ENCODE measurements around the gene PECR.

PECR gene

GRCh38 chr2:216081487-216082116, at the start of gene PECR, which contains the start of gene TMEM169:
TSS of gene PECR (minus strand) at chr2:216081809. CDS start at chr2:216081741, 68 bp downstream.
TSS of gene TMEM169 (plus strand) at chr2:216081919. CDS start at chr2:216095964, 14,045 bp downstream.
- Mint-ChIP-seq H3K27ac (peak within 1 kb of the TSS; percentile 85), H3K27me3 (no peaks in the 10 kb centered on the region), H3K4me3 (peak within 1 kb of the TSS; percentile 93), H3K4me1 (peaks cover 40% of the 10 kb centered on the region), H3K9me3 (no peaks in the 10 kb centered on the region), H3K36me3 (no peaks in the 10 kb centered on the region)
- peak; percentile 96 for ATAC-seq

GRCh38 chr2:216130346-216130971, 48.9 kb upstream of the PECR start:
- Mint-ChIP-seq H3K36me3 (peaks cover 72% of the 10 kb centered on the region), H3K27ac (no peak overlapping the region), H3K9me3 (no peaks in the 10 kb centered on the region), H3K27me3 (no peaks in the 10 kb centered on the region), H3K4me1 (peaks cover 14% of the 10 kb centered on the region), H3K4me3 (no peak overlapping the region)
- no peak for ATAC-seq

GRCh38 chr2:216126943-216127342, 45.3 kb upstream of the PECR start:
- Mint-ChIP-seq H3K9me3 (no peaks in the 10 kb centered on the region), H3K4me1 (peaks cover 9% of the 10 kb centered on the region), H3K27ac (no peak overlapping the region), H3K27me3 (no peaks in the 10 kb centered on the region), H3K4me3 (no peak overlapping the region), H3K36me3 (peaks cover 62% of the 10 kb centered on the region)
- ATAC-seq, result no peak

- Mint-ChIP-seq H3K27me3 (no peaks in the 10 kb centered on the region), H3K4me3 (no peak overlapping the region), H3K9me3 (no peaks in the 10 kb centered on the region), H3K27ac (no peak overlapping the region), H3K4me1 (peaks cover 19% of the 10 kb centered on the region), H3K36me3 (peaks cover 66% of the 10 kb centered on the region)
- ATAC-seq, result no peak
Measured at GRCh38 chr2:216121255-216121654, 39.6 kb upstream of the PECR start.

- Mint-ChIP-seq H3K36me3 (peaks cover 70% of the 10 kb centered on the region), H3K9me3 (no peaks in the 10 kb centered on the region), H3K27me3 (no peaks in the 10 kb centered on the region), H3K4me3 (no peak overlapping the region), H3K27ac (no peak overlapping the region), H3K4me1 (peaks cover 28% of the 10 kb centered on the region)
- no peak for ATAC-seq
Measured at GRCh38 chr2:216119986-216120385, 38.4 kb upstream of the PECR start.

GRCh38 chr2:216119146-216119545, 37.5 kb upstream of the PECR start:
- Mint-ChIP-seq H3K27me3 (no peaks in the 10 kb centered on the region), H3K36me3 (peaks cover 69% of the 10 kb centered on the region), H3K4me3 (no peak overlapping the region), H3K27ac (no peak overlapping the region), H3K9me3 (no peaks in the 10 kb centered on the region), H3K4me1 (peaks cover 36% of the 10 kb centered on the region)
- ATAC-seq, result no peak

GRCh38 chr2:216118474-216118873, 36.9 kb upstream of the PECR start:
- H3K9me3 Mint-ChIP-seq, result no peaks in the 10 kb centered on the region
- peaks cover 43% of the 10 kb centered on the region for H3K4me1 Mint-ChIP-seq
- ATAC-seq, result no peak
- H3K27ac Mint-ChIP-seq, result no peak overlapping the region
- H3K27me3 Mint-ChIP-seq, result no peaks in the 10 kb centered on the region
- peaks cover 75% of the 10 kb centered on the region for H3K36me3 Mint-ChIP-seq
- no peak overlapping the region for H3K4me3 Mint-ChIP-seq

- H3K27ac Mint-ChIP-seq, result no peak overlapping the region
- H3K4me1 Mint-ChIP-seq, result peaks cover 50% of the 10 kb centered on the region
- no peak overlapping the region for H3K4me3 Mint-ChIP-seq
- no peaks in the 10 kb centered on the region for H3K9me3 Mint-ChIP-seq
- peaks cover 79% of the 10 kb centered on the region for H3K36me3 Mint-ChIP-seq
- ATAC-seq, result no peak
- H3K27me3 Mint-ChIP-seq, result no peaks in the 10 kb centered on the region
Measured at GRCh38 chr2:216117561-216118340, 36.1 kb upstream of the PECR start.

- no peak overlapping the region for H3K27ac Mint-ChIP-seq
- H3K4me3 Mint-ChIP-seq, result no peak overlapping the region
- H3K36me3 Mint-ChIP-seq, result peaks cover 79% of the 10 kb centered on the region
- no peaks in the 10 kb centered on the region for H3K27me3 Mint-ChIP-seq
- H3K4me1 Mint-ChIP-seq, result peaks cover 58% of the 10 kb centered on the region
- ATAC-seq, result no peak
- no peaks in the 10 kb centered on the region for H3K9me3 Mint-ChIP-seq
Measured at GRCh38 chr2:216116418-216116817, 34.8 kb upstream of the PECR start.

GRCh38 chr2:216114714-216115531, 33.3 kb upstream of the PECR start:
- H3K9me3 Mint-ChIP-seq, result no peaks in the 10 kb centered on the region
- no peaks in the 10 kb centered on the region for H3K27me3 Mint-ChIP-seq
- peak overlapping the region; percentile 95 for H3K27ac Mint-ChIP-seq
- peak; percentile 93 for ATAC-seq
- H3K36me3 Mint-ChIP-seq, result peaks cover 73% of the 10 kb centered on the region
- peak overlapping the region; percentile 87 for H3K4me3 Mint-ChIP-seq
- peaks cover 57% of the 10 kb centered on the region for H3K4me1 Mint-ChIP-seq

- no peaks in the 10 kb centered on the region for H3K27me3 Mint-ChIP-seq
- H3K9me3 Mint-ChIP-seq, result no peaks in the 10 kb centered on the region
- H3K4me3 Mint-ChIP-seq, result peak overlapping the region; percentile 87
- H3K27ac Mint-ChIP-seq, result peak overlapping the region; percentile 95
- H3K36me3 Mint-ChIP-seq, result peaks cover 70% of the 10 kb centered on the region
- ATAC-seq, result peak; percentile 17
- peaks cover 57% of the 10 kb centered on the region for H3K4me1 Mint-ChIP-seq
Measured at GRCh38 chr2:216114382-216114713, 32.7 kb upstream of the PECR start.

GRCh38 chr2:216113572-216113971, 32.0 kb upstream of the PECR start:
- ATAC-seq, result peak; percentile 39
- Mint-ChIP-seq H3K27me3 (no peaks in the 10 kb centered on the region), H3K27ac (peak overlapping the region; percentile 95), H3K4me1 (peaks cover 57% of the 10 kb centered on the region), H3K36me3 (peaks cover 73% of the 10 kb centered on the region), H3K4me3 (no peak overlapping the region), H3K9me3 (no peaks in the 10 kb centered on the region)

- H3K4me3 Mint-ChIP-seq, result no peak overlapping the region
Measured at GRCh38 chr2:216112926-216113325, 31.3 kb upstream of the PECR start.

GRCh38 chr2:216111122-216111521, 29.5 kb upstream of the PECR start:
- peaks cover 45% of the 10 kb centered on the region for H3K4me1 Mint-ChIP-seq
- peaks cover 49% of the 10 kb centered on the region for H3K36me3 Mint-ChIP-seq
- no peaks in the 10 kb centered on the region for H3K9me3 Mint-ChIP-seq
- H3K4me3 Mint-ChIP-seq, result peak overlapping the region; percentile 99
- no peaks in the 10 kb centered on the region for H3K27me3 Mint-ChIP-seq
- H3K27ac Mint-ChIP-seq, result peak overlapping the region; percentile 97
- no peak for ATAC-seq

More at GRCh38 chr2:216112926-216113325, 31.3 kb upstream of the PECR start:
- Mint-ChIP-seq H3K4me1 (peaks cover 57% of the 10 kb centered on the region), H3K9me3 (no peaks in the 10 kb centered on the region), H3K27me3 (no peaks in the 10 kb centered on the region), H3K27ac (peak overlapping the region; percentile 95), H3K36me3 (peaks cover 67% of the 10 kb centered on the region)
- no peak for ATAC-seq

GRCh38 chr2:216110620-216111019, 29.0 kb upstream of the PECR start:
- Mint-ChIP-seq H3K36me3 (peaks cover 47% of the 10 kb centered on the region), H3K4me1 (peaks cover 43% of the 10 kb centered on the region), H3K9me3 (no peaks in the 10 kb centered on the region), H3K27me3 (no peaks in the 10 kb centered on the region), H3K27ac (peak overlapping the region; percentile 97), H3K4me3 (peak overlapping the region; percentile 99)
- no peak for ATAC-seq
